ENCODE measurements around the gene UST.

GRCh38 chr6:148904896-148905870, 158.4 kb downstream of the UST start:
- TF ChIP-seq CTCF (conservative IDR thresholded peaks at IDR 0.05 in 1 of 2, IDR thresholded peaks at IDR 0.05 in 1 of 2; ENCODE audit: extremely low read depth in 1 of 2, insufficient read depth in 1 of 2, low read depth in 1 of 2, low read length in 2 of 2) (no peak), EZH2 (IDR thresholded peaks at IDR 0.05; ENCODE audit: borderline replicate concordance, low read length) (no peak)

Data from mammary epithelial cell (primary cell).